Activated CD4-positive, alpha-beta T cell treated with anti-CD3 and anti-CD28 coated beads, Interleukin-2, amount 10 ng/mL, durations not matched to agents 24 days and 14 days (primary cell): ENCODE measurements around the gene CHAD. TPM values are rescaled to one million over a fixed set of nuclear protein-coding genes. Genes with fewer than 3 reads are reported as not detected.

Experiments
- DNase-seq: peaks from one replicate; pipeline ENCODE4 v3.0.0; 2022
- H3K27ac Mint-ChIP-seq: one replicate; pipeline ENCODE4 v1.8.0; 2022; ENCODE audit warnings: mild to moderate bottlenecking, mixed read lengths
- H3K27me3 Mint-ChIP-seq: one replicate; pipeline ENCODE4 v1.8.0; 2022; ENCODE audit warnings: mixed read lengths
- H3K36me3 Mint-ChIP-seq: one replicate; pipeline ENCODE4 v1.8.0; 2022; ENCODE audit warnings: low read depth, mild to moderate bottlenecking, mixed read lengths
- H3K4me1 Mint-ChIP-seq: one replicate; pipeline ENCODE4 v1.8.0; 2021; ENCODE audit warnings: mixed read lengths
- H3K4me3 Mint-ChIP-seq: one replicate; pipeline ENCODE4 v1.8.0; 2022; ENCODE audit warnings: mild to moderate bottlenecking, moderate library complexity, mixed read lengths
- H3K9me3 Mint-ChIP-seq: one replicate; pipeline ENCODE4 v1.8.0; 2021; ENCODE audit warnings: mixed read lengths
- intact Hi-C: fragments of 100-400 bp; cut with micrococcal nuclease; formaldehyde crosslinking; loops from one replicate; pipeline ENCODE4 v1.15.1; 2023
- total RNA-seq: library from RNA; stranded (reverse); gene quantifications from 2 replicates; pipeline ENCODE4 v1.2.3, GENCODE V29; 2022

Gene CHAD
- total RNA-seq, 1 donor from 2014 or later: not detected

DNA sequence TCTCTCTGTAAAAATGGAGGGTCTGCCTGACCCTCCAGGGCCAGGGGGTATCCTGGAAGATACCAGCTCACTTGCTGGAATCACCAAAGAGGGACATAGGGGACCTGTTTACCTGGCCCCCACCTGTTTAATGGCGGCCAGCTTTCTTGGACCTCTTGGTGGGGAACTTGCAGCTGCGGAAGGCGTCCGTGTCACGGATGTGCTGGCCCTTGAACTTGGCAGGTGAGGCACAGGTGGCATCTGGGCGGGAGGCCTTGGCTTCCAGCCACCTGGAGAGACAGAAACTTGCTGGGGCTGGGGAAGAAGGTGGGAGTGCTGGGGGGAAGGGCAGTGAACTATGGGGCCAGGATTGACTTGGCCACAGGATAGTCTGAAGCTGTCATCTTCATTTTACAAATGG is 3.5 kb downstream of the CHAD start:
- H3K36me3 Mint-ChIP-seq: no peaks in the 10 kb centered on the region
- H3K27me3 Mint-ChIP-seq: peaks cover 16% of the 10 kb centered on the region
- H3K4me1 Mint-ChIP-seq: peaks cover 2% of the 10 kb centered on the region
- DNase-seq: no peak
- no peak overlapping the region for H3K4me3 Mint-ChIP-seq
- intact Hi-C loops: no loop called here
- no peak overlapping the region for H3K27ac Mint-ChIP-seq
- H3K9me3 Mint-ChIP-seq: no peaks in the 10 kb centered on the region

DNA sequence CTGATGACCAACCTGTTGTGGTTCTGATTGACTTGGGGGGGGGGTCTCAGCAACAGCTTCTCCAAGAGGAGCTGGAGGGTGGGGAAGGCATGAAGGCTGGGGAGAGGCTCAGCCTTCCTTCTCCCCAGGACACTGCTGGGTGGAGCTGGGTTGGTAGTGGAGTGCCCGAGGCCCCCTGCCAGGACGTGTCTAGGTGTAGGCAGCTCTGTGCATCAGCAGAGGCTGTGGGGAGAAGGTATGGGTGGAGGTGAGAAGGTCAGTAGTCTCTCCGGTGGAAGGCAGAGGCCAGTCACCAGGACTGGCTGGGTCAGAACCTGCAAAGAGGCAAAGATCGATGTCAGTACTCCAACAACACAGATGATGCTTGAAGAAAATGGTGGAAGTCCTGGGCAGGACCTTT is 3.9 kb downstream of the CHAD start:
- Mint-ChIP-seq H3K27me3 (peaks cover 14% of the 10 kb centered on the region), H3K9me3 (no peaks in the 10 kb centered on the region), H3K4me3 (no peak overlapping the region), H3K4me1 (peaks cover 2% of the 10 kb centered on the region), H3K27ac (no peak overlapping the region), H3K36me3 (no peaks in the 10 kb centered on the region)
- intact Hi-C loops: no loop called here
- DNase-seq: no peak

DNA sequence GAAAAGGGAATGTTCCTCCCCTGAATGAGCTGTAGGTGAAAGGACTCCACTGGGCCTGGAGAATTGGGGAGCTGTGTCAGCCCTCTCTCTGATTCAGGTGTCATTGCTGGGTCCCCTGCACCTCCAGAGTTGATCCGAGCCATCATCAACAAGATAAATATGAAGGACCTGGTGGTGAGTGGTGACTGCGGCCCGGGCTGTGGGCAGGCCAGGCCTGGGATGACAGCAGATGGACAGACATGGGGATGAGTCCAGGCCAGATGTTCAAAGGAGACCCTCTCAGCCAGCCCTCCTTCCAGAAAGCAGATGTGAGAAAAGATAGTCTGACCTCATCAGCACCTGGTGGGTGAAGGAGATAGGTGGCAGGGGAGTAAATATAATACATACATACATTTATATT is 4.6 kb downstream of the CHAD start:
- no peaks in the 10 kb centered on the region for H3K9me3 Mint-ChIP-seq
- H3K27ac Mint-ChIP-seq: no peak overlapping the region
- no peak for DNase-seq
- peaks cover 11% of the 10 kb centered on the region for H3K27me3 Mint-ChIP-seq
- no peak overlapping the region for H3K4me3 Mint-ChIP-seq
- no peaks in the 10 kb centered on the region for H3K36me3 Mint-ChIP-seq
- intact Hi-C loops: no loop called here
- H3K4me1 Mint-ChIP-seq: peaks cover 2% of the 10 kb centered on the region

DNA sequence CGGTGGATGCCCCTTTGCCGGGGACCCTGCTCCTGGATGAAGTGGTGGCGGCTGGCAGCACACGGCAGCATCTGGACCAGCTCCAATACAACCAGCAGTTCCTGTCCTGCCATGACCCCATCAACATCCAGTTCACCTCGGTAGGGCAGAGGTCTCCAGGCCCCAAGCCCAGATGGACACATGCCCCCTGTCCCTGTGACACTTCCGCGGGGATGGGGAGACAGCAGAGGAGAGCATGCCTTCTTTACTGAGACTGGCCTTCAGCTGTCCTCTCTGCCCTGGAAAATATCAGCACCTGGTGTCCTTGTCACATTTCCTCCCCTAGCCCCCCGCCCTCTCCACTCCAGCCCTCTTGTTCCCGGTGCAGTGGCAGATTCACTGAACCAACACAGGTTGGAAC is 6.2 kb downstream of the CHAD start:
- Mint-ChIP-seq H3K4me3 (no peak overlapping the region), H3K4me1 (no peaks in the 10 kb centered on the region), H3K9me3 (no peaks in the 10 kb centered on the region), H3K27me3 (peaks cover under 1% of the 10 kb centered on the region), H3K27ac (no peak overlapping the region), H3K36me3 (no peaks in the 10 kb centered on the region)
- DNase-seq: no peak
- intact Hi-C loops: no loop called here

DNA sequence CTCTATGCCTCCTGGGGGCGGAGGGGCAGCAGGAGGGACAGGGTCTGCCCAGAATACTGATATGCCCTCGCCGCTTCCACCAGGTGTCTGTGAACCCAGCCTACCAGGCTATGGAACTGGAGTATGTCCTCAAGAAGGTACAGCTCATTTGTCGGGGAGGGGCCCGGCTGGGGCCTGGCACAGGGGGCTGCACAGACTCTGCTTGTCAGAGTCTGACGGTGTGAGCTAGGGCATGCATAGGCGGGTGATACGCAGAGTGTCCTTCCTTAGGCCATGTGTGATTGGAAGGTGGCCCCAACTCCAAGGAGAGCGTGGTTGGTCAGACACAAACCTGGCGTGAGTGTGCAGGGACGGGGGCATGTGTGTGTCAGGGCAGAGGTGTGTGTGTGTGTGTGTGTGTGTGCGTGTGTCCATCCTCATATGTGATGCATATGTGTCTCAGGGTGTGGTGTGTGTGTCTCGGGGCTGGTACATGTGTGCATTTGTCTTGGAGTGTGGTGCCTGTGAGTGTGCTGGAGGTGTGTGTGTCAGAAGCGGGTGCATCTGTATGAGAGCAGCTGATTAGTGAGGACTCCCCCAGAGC is 7.0 kb downstream of the CHAD start:
- no peak overlapping the region for H3K4me3 Mint-ChIP-seq
- no peaks in the 10 kb centered on the region for H3K27me3 Mint-ChIP-seq
- no peaks in the 10 kb centered on the region for H3K36me3 Mint-ChIP-seq
- intact Hi-C loops: no loop called here
- no peaks in the 10 kb centered on the region for H3K4me1 Mint-ChIP-seq
- no peaks in the 10 kb centered on the region for H3K9me3 Mint-ChIP-seq
- DNase-seq: no peak
- H3K27ac Mint-ChIP-seq: no peak overlapping the region

DNA sequence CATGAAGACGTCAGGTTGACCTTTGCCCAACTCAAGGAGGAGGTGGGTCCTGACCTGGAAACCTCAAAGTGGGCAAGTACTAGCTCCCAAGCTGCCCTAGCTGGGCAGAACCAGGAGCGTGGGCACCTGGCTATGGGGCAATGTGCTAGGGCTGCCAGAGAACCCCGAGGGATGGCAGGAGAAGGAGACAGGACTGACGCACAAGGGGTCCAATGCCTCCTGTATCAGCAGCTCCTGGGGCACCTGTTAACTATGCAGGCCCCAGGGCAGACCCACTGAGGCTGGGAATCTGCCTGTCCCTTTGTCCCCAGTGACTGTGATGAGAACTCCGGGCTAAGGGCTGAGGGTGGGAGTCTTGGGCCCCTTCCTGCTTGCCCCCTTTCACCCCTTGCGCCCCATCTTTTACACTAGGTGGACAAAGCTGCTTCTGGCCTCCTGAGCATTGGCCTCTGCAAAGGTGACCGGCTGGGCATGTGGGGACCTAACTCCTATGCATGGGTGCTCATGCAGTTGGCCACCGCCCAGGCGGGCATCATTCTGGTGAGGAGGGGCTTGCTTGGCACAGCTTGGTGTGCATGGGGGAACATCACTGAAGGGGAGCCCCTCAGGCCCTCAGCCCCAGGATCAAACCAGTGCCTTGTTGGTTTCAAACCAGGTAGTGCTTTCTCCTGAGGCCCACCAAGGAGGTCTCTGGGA is 7.7 kb downstream of the CHAD start:
- DNase-seq: no peak
- H3K4me1 Mint-ChIP-seq: no peaks in the 10 kb centered on the region
- H3K27me3 Mint-ChIP-seq: no peaks in the 10 kb centered on the region
- H3K9me3 Mint-ChIP-seq: no peaks in the 10 kb centered on the region
- H3K36me3 Mint-ChIP-seq: no peaks in the 10 kb centered on the region
- intact Hi-C loops: no loop called here
- no peak overlapping the region for H3K4me3 Mint-ChIP-seq
- H3K27ac Mint-ChIP-seq: no peak overlapping the region

DNA sequence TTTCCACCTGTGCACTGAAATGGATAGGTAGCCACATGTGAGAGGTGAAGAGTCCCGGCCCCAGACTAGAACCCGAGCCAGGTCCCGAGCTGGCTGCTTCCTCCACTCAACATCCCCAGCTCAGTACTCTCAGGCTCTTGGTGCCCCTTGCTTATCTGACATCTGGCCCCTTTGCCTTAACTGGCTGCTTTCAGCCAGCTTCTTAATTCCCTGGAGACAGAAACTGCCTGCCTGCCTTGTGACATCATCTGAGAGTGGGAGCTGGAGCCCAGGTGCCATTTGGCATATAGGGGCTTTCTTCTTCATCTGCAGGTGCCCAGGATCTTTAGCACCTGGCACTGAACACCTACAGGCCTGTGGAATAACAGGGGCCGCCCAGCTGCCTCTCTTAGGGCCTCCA is 8.9 kb downstream of the CHAD start:
- H3K27ac Mint-ChIP-seq: no peak overlapping the region
- no peak overlapping the region for H3K4me3 Mint-ChIP-seq
- no peaks in the 10 kb centered on the region for H3K36me3 Mint-ChIP-seq
- H3K27me3 Mint-ChIP-seq: no peaks in the 10 kb centered on the region
- no peaks in the 10 kb centered on the region for H3K9me3 Mint-ChIP-seq
- H3K4me1 Mint-ChIP-seq: no peaks in the 10 kb centered on the region
- DNase-seq: no peak
- intact Hi-C loops: no loop called here

DNA sequence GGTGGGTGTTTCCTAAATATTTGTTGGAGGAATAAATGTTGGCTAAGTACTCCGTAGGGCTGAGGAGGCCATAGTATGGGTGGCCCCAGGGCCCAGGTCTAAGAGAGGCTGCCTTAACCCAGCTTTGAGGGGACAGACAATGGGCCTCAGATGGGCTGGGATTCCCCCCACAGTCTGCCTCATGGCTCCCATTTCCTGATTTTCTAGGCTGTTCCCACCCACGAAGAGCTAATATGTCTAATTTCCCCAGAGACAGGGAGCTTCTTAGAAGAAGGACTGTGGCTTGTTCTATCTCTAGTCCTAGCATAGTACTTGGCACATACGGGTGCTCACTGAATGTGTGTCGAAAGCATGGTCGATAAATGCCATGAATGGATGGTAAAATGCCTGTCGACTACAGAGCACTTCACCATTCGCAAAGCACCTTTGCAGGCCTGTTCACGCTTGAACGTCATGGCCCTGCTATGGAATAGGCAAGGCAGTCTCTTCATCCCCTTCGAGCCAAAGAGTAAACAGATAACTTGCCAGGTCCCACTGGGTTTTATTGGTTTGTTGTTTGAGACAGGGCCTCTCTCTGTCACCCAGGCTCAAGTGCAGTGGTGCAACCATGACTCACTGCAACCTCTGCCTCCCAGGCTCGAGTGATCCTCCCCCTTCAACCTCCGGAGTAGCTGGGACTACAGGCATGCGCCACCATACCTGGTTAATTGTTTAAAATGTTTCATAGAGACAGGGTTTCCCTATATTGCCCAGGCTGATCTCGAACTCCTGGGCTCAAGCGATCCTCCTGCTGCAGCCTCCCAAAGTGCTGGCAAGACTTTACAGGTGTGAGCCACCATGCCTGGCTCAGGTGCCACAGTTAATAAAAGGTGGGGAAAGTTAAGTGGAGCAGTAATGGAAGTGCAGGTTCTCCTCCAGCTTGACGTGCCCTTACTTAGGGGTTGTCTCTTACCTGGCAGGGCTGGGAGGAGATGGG is 9.7 kb downstream of the CHAD start:
- no peaks in the 10 kb centered on the region for H3K27me3 Mint-ChIP-seq
- intact Hi-C loops: no loop called here
- no peak overlapping the region for H3K27ac Mint-ChIP-seq
- no peaks in the 10 kb centered on the region for H3K36me3 Mint-ChIP-seq
- no peaks in the 10 kb centered on the region for H3K4me1 Mint-ChIP-seq
- H3K4me3 Mint-ChIP-seq: no peak overlapping the region
- DNase-seq: no peak
- no peaks in the 10 kb centered on the region for H3K9me3 Mint-ChIP-seq

DNA sequence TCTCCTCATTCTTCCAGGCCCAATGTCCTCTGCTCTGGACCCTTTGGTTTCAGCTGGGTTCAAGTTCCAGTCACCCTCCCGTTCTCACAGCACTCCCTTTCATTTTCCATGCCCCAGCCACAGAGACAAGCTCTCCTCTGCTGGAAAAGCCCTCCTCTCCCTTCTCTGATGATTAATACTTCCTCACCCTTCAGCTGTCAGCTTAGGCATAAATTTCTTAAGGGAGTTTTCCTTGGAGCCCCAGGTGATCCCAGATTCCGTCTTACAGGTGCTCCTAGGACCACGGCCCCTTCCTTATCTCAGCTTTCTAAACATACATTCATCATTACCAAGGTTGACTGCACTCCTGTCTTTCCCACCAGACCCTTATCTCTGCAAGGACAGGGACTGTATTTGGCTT is 10.4 kb downstream of the CHAD start:
- Mint-ChIP-seq H3K27me3 (no peaks in the 10 kb centered on the region), H3K4me3 (no peak overlapping the region), H3K9me3 (no peaks in the 10 kb centered on the region), H3K27ac (no peak overlapping the region), H3K4me1 (no peaks in the 10 kb centered on the region), H3K36me3 (no peaks in the 10 kb centered on the region)
- intact Hi-C loops: no loop called here
- DNase-seq: no peak

DNA sequence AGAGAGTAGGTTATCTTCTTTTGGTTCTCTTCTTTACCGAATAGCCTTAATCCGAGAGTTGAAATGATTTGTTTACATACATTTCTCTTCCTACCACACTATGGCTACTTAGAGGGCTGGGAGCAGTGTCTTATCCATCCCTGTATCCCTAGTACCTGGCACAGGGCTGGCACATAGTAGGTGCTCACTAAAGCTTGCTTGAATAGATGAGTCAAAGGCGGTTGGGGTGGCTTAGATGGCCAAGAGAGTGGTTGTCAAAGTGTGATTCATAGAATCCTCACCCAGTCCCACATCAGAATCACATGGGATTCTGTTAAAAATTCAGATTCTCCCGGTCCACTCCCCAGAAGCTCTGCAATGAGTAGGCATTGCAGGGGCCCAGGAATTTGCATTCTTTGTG is 11.1 kb downstream of the CHAD start:
- H3K27ac Mint-ChIP-seq: no peak overlapping the region
- H3K36me3 Mint-ChIP-seq: no peaks in the 10 kb centered on the region
- H3K27me3 Mint-ChIP-seq: no peaks in the 10 kb centered on the region
- H3K9me3 Mint-ChIP-seq: no peaks in the 10 kb centered on the region
- no peak overlapping the region for H3K4me3 Mint-ChIP-seq
- intact Hi-C loops: no loop called here
- no peak for DNase-seq
- no peaks in the 10 kb centered on the region for H3K4me1 Mint-ChIP-seq

DNA sequence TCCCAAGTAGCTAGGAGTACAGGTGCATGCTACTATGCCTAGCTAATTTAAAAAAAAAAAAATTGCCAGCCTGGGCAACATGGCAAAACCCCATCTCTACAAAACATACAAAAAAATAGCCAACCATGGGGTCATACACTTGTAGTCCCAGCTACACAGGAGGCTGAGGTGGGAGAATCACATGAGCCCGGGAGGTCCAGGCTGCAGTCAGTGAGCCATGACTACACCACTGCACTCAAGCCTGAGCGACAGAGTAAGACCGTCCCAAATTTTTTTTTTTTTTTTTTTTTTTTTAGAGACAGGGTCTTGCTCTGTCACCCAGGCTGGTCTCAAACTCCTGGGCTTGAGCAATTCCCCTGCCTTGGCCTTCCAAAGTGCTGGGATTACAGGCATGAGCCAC is 14.8 kb downstream of the CHAD start:
- Mint-ChIP-seq H3K36me3 (no peaks in the 10 kb centered on the region), H3K4me1 (peaks cover 2% of the 10 kb centered on the region), H3K9me3 (no peaks in the 10 kb centered on the region), H3K27ac (no peak overlapping the region), H3K4me3 (no peak overlapping the region), H3K27me3 (no peaks in the 10 kb centered on the region)
- intact Hi-C loops: no loop called here
- no peak for DNase-seq

DNA sequence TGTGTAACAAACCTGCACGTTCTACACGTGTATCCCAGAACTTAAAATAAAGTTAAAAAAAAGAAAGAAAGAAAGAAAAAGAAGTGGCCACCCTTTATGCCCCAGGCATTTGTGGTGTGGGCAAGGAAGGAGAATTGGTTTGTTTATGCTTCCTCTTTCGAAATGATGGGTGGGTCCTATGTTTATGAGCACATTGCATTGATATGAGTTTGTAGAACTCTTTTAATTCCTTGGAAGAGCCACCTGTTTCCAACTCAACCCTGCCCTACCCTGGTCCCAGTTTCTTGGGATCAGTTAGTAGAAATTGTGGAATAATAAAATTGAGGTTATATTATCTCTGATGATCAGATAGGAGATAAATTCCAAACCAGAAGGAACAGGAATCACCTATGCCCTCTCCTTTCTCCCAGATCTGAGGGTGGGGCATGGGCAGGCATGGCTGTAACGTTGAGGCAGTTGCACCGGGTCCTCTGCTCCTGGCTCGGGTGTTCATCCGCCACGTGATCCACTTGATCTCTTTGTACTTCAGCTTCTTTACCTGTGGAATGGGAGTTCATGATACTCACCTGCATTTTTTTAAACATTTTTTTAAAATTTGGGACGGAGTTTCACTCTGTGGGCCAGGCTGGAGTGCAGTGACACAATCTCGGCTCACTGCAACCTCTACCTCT is 15.9 kb downstream of the CHAD start:
- Mint-ChIP-seq H3K27me3 (no peaks in the 10 kb centered on the region), H3K4me1 (peaks cover 2% of the 10 kb centered on the region), H3K4me3 (no peak overlapping the region), H3K36me3 (no peaks in the 10 kb centered on the region), H3K9me3 (no peaks in the 10 kb centered on the region), H3K27ac (no peak overlapping the region)
- intact Hi-C loops: no loop called here
- DNase-seq: no peak

DNA sequence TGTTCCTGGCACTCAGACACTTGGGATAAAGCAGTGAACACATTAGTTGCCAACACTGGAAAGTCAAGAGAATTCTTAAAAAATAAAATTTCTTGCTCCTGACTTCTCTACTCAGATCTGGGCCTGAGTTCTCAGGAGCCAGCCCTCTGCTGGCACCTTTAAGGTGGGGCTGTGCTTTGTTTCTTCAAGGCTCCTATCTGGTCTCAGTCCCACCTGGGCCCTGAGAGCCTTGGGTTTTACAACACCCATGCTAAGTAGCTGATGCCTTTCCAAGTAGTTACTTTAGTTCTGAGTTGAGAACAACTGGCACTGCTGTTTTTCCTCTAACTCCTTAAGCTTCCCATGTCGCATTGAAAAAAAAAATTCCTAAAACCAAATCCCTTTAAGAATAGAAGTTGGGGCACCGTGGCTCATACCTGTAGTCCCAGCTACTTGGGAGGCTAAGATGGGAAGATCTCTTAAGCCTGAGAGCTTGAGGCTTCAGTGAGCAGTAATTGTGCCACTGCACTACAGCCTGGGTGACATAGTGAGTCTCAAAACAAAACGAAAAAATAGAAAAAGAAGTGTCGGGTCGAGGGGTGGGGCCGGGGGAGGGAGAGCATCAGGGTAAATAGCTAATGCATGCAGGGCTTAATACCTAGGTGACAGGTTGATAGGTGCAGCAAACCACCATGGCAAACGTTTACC is 16.6 kb downstream of the CHAD start:
- intact Hi-C loops: no loop called here
- H3K27me3 Mint-ChIP-seq: no peaks in the 10 kb centered on the region
- DNase-seq: no peak
- no peak overlapping the region for H3K4me3 Mint-ChIP-seq
- H3K36me3 Mint-ChIP-seq: no peaks in the 10 kb centered on the region
- H3K9me3 Mint-ChIP-seq: no peaks in the 10 kb centered on the region
- H3K4me1 Mint-ChIP-seq: peaks cover 2% of the 10 kb centered on the region
- no peak overlapping the region for H3K27ac Mint-ChIP-seq
